ENCODE results near the gene GKN1.
A peak's percentile ranks its signal among the peaks of the same experiment; 100 is the strongest.
"Not testable (repeated sequence)": the region's sequence is repeated elsewhere in the genome, so short reads cannot be mapped to it uniquely, and the experiment has no call there.

The GKN1 gene

GRCh38 chr2:68974251-68974650 lies at the start of gene GKN1:
GKN1 (plus strand) TSS chr2:68974636; CDS start chr2:68974678, 42 bp downstream.
- no peak for DNase-seq

GRCh38 chr2:68925295-68925896 lies 49.0 kb upstream of the GKN1 start:
- peak; percentile 69 for DNase-seq

GRCh38 chr2:68926796-68927195 lies 47.6 kb upstream of the GKN1 start:
- DNase-seq, result no peak

- no peak for DNase-seq
These were observed 43.2 kb upstream of the GKN1 start for GRCh38 chr2:68931149-68931711.

GRCh38 chr2:68931799-68932198 lies 42.6 kb upstream of the GKN1 start:
- DNase-seq, result no peak

- no peak for DNase-seq
These were observed 42.0 kb upstream of the GKN1 start for GRCh38 chr2:68932402-68932801.

GRCh38 chr2:68934021-68934420 lies 40.4 kb upstream of the GKN1 start:
- no peak for DNase-seq

GRCh38 chr2:68935471-68935870 lies 39.0 kb upstream of the GKN1 start:
- DNase-seq, result no peak

GRCh38 chr2:68936427-68936826 lies 38.0 kb upstream of the GKN1 start:
- no peak for DNase-seq

- DNase-seq, result no peak
These were observed 37.5 kb upstream of the GKN1 start for GRCh38 chr2:68936889-68937288.

GRCh38 chr2:68937346-68938055 lies 36.9 kb upstream of the GKN1 start:
- DNase-seq, result no peak

GRCh38 chr2:68938938-68939337 lies 35.5 kb upstream of the GKN1 start:
- DNase-seq, result no peak

GRCh38 chr2:68939962-68940361 lies 34.5 kb upstream of the GKN1 start:
- no peak for DNase-seq

- peak; percentile 42 for DNase-seq
These were observed 34.1 kb upstream of the GKN1 start for GRCh38 chr2:68940369-68940768.

GRCh38 chr2:68942827-68943226 lies 31.6 kb upstream of the GKN1 start:
- no peak for DNase-seq

GRCh38 chr2:68943581-68944568 lies 30.6 kb upstream of the GKN1 start:
- DNase-seq, result peak; percentile 63

GRCh38 chr2:68946117-68946516 lies 28.3 kb upstream of the GKN1 start:
- no peak for DNase-seq

- no peak for DNase-seq
These were observed 25.7 kb upstream of the GKN1 start for GRCh38 chr2:68948710-68949109.

GRCh38 chr2:68951899-68952298 lies 22.5 kb upstream of the GKN1 start:
- no peak for DNase-seq

- DNase-seq, result no peak
These were observed 21.4 kb upstream of the GKN1 start, which contains the start of gene GKN2 for GRCh38 chr2:68952887-68953521. GKN2 (minus strand) TSS chr2:68952893; CDS start chr2:68952861, 32 bp downstream.

GRCh38 chr2:68955432-68955831 lies 19.0 kb upstream of the GKN1 start:
- not testable (repeated sequence) for DNase-seq

GRCh38 chr2:68959001-68959400 lies 15.4 kb upstream of the GKN1 start:
- no peak for DNase-seq

GRCh38 chr2:68961380-68961779 lies 13.1 kb upstream of the GKN1 start:
- no peak for DNase-seq

All from activated CD4-positive, alpha-beta T cell treated with anti-CD3 and anti-CD28 coated beads, Interleukin-10, Interleukin-2, amounts not matched to agents 100 ng/mL and 50 ng/mL, durations not matched to agents 16 hours and 8 hours (primary cell).